Measurements from ENCODE around the gene ABHD11.
"Not testable (repeated sequence)": the region's sequence is repeated elsewhere in the genome, so short reads cannot be mapped to it uniquely, and the experiment has no call there.

The ABHD11 gene

GRCh38 chr7:73738612-73739386 is at the start of gene ABHD11:
Gene ABHD11 (minus strand): TSS chr7:73738802. CDS start chr7:73738770, 32 bp downstream.
- H3K27me3 ChIP-seq (ENCODE audit: control insufficient read depth in 1 of 2, insufficient read depth in 2 of 2, low read length in 2 of 2): no peaks in the 10 kb centered on the region
- peak within 1 kb of the TSS; percentile 96 for H3K27ac ChIP-seq (ENCODE audit: low read depth, low read length)
- peaks cover 47 to 48% of the 10 kb centered on the region in 2 donors for H3K4me1 ChIP-seq (ENCODE audit: control insufficient read depth in 1 of 2, insufficient read depth in 2 of 2, low read length in 2 of 2)
- H3K9ac ChIP-seq (ENCODE audit: low read depth in 1 of 2, low read length in 2 of 2): peak within 1 kb of the TSS; percentile 94 to 100
- no peaks in the 10 kb centered on the region for H3K9me3 ChIP-seq (ENCODE audit: control insufficient read depth in 1 of 2, low read length in 2 of 2)
- peaks cover 9 to 18% of the 10 kb centered on the region in 2 donors for H3K36me3 ChIP-seq (ENCODE audit: control insufficient read depth in 1 of 2, insufficient read depth in 2 of 2, low read length in 2 of 2)
- peak within 1 kb of the TSS; percentile 87 to 88 for H3K4me3 ChIP-seq (ENCODE audit: low read depth in 1 of 2, low read length in 2 of 2)

DNA sequence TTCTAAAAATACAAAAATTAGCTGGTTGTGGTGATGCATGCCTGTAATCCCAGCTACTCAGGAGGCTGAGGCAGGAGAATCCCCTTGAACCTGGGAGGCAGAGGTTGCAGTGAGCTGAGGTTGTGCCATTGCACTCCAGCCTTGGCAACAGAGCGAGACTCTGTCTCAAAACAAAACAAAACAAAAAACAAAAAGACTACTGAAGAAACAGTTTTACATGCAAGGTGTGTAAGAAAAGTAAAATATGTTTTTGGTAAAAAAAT is 49.1 kb upstream of the ABHD11 start:
- H3K4me3 ChIP-seq (ENCODE audit: low read depth in 1 of 2, low read length in 2 of 2); H3K27me3 ChIP-seq (ENCODE audit: control insufficient read depth in 1 of 2, insufficient read depth in 2 of 2, low read length in 2 of 2); H3K9me3 ChIP-seq (ENCODE audit: control insufficient read depth in 1 of 2, low read length in 2 of 2); H3K4me1 ChIP-seq (ENCODE audit: control insufficient read depth in 1 of 2, insufficient read depth in 2 of 2, low read length in 2 of 2); H3K36me3 ChIP-seq (ENCODE audit: control insufficient read depth in 1 of 2, insufficient read depth in 2 of 2, low read length in 2 of 2); H3K9ac ChIP-seq (ENCODE audit: low read depth in 1 of 2, low read length in 2 of 2); H3K27ac ChIP-seq (ENCODE audit: low read depth, low read length): not testable (repeated sequence)

DNA sequence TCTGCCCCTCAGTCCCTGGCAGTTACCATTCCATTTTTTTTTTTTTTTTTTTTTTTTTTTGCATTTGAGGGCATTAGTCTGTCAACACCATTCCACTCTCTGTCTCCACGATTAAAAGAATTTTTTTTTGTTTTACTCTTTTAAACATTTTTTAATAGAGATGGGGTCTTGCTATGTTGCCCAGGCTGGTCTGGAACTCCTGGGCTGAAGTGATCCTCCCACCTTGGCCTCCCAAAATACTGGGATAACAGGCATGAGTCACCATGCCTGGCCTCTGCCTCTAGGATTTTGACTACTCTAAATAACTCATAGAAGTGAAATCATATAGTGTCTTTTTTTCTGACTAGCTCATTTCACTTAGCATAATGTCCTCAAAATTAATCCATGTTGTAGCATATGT is 48.0 kb upstream of the ABHD11 start:
- Histone ChIP-seq H3K27me3 (ENCODE audit: control insufficient read depth in 1 of 2, insufficient read depth in 2 of 2, low read length in 2 of 2) (no peaks in the 10 kb centered on the region), H3K4me1 (ENCODE audit: control insufficient read depth in 1 of 2, insufficient read depth in 2 of 2, low read length in 2 of 2) (peaks cover 0 to 8% of the 10 kb centered on the region in 2 donors), H3K36me3 (ENCODE audit: control insufficient read depth in 1 of 2, insufficient read depth in 2 of 2, low read length in 2 of 2) (no peaks in the 10 kb centered on the region), H3K4me3 (ENCODE audit: low read depth in 1 of 2, low read length in 2 of 2) (no peak overlapping the region), H3K27ac (ENCODE audit: low read depth, low read length) (no peak overlapping the region), H3K9me3 (ENCODE audit: control insufficient read depth in 1 of 2, low read length in 2 of 2) (no peaks in the 10 kb centered on the region), H3K9ac (ENCODE audit: low read depth in 1 of 2, low read length in 2 of 2) (no peak overlapping the region)

GRCh38 chr7:73779517-73779916 is 40.9 kb upstream of the ABHD11 start:
- Histone ChIP-seq H3K27me3 (ENCODE audit: control insufficient read depth in 1 of 2, insufficient read depth in 2 of 2, low read length in 2 of 2) (no peaks in the 10 kb centered on the region), H3K9ac (ENCODE audit: low read depth in 1 of 2, low read length in 2 of 2) (no peak overlapping the region), H3K36me3 (ENCODE audit: control insufficient read depth in 1 of 2, insufficient read depth in 2 of 2, low read length in 2 of 2) (no peaks in the 10 kb centered on the region), H3K27ac (ENCODE audit: low read depth, low read length) (no peak overlapping the region), H3K4me1 (ENCODE audit: control insufficient read depth in 1 of 2, insufficient read depth in 2 of 2, low read length in 2 of 2) (peaks cover under 1 to 15% of the 10 kb centered on the region in 2 donors), H3K9me3 (ENCODE audit: control insufficient read depth in 1 of 2, low read length in 2 of 2) (no peaks in the 10 kb centered on the region), H3K4me3 (ENCODE audit: low read depth in 1 of 2, low read length in 2 of 2) (no peak overlapping the region)

GRCh38 chr7:73778801-73779389 is 40.3 kb upstream of the ABHD11 start:
- no peaks in the 10 kb centered on the region for H3K9me3 ChIP-seq (ENCODE audit: control insufficient read depth in 1 of 2, low read length in 2 of 2)
- no peaks in the 10 kb centered on the region for H3K36me3 ChIP-seq (ENCODE audit: control insufficient read depth in 1 of 2, insufficient read depth in 2 of 2, low read length in 2 of 2)
- H3K27me3 ChIP-seq (ENCODE audit: control insufficient read depth in 1 of 2, insufficient read depth in 2 of 2, low read length in 2 of 2): no peaks in the 10 kb centered on the region
- H3K4me3 ChIP-seq (ENCODE audit: low read depth in 1 of 2, low read length in 2 of 2): no peak overlapping the region
- H3K27ac ChIP-seq (ENCODE audit: low read depth, low read length): no peak overlapping the region
- H3K4me1 ChIP-seq (ENCODE audit: control insufficient read depth in 1 of 2, insufficient read depth in 2 of 2, low read length in 2 of 2): peaks cover 7 to 22% of the 10 kb centered on the region in 2 donors
- no peak overlapping the region for H3K9ac ChIP-seq (ENCODE audit: low read depth in 1 of 2, low read length in 2 of 2)

- H3K36me3 ChIP-seq (ENCODE audit: control insufficient read depth in 1 of 2, insufficient read depth in 2 of 2, low read length in 2 of 2): no peaks in the 10 kb centered on the region
- H3K9ac ChIP-seq (ENCODE audit: low read depth in 1 of 2, low read length in 2 of 2): no peak overlapping the region
- H3K4me3 ChIP-seq (ENCODE audit: low read depth in 1 of 2, low read length in 2 of 2): no peak overlapping the region
- H3K4me1 ChIP-seq (ENCODE audit: control insufficient read depth in 1 of 2, insufficient read depth in 2 of 2, low read length in 2 of 2): peaks cover 21 to 31% of the 10 kb centered on the region in 2 donors
- no peak overlapping the region for H3K27ac ChIP-seq (ENCODE audit: low read depth, low read length)
- no peaks in the 10 kb centered on the region for H3K9me3 ChIP-seq (ENCODE audit: control insufficient read depth in 1 of 2, low read length in 2 of 2)
- H3K27me3 ChIP-seq (ENCODE audit: control insufficient read depth in 1 of 2, insufficient read depth in 2 of 2, low read length in 2 of 2): peaks cover 1 to 4% of the 10 kb centered on the region in 2 donors
Measured at GRCh38 chr7:73774923-73775322, 36.3 kb upstream of the ABHD11 start.

GRCh38 chr7:73773700-73774517 is 35.3 kb upstream of the ABHD11 start:
- Histone ChIP-seq H3K9ac (ENCODE audit: low read depth in 1 of 2, low read length in 2 of 2) (peak overlapping the region; percentile 60 to 71), H3K27ac (ENCODE audit: low read depth, low read length) (peak overlapping the region; percentile 89), H3K4me1 (ENCODE audit: control insufficient read depth in 1 of 2, insufficient read depth in 2 of 2, low read length in 2 of 2) (peaks cover 21 to 28% of the 10 kb centered on the region in 2 donors), H3K36me3 (ENCODE audit: control insufficient read depth in 1 of 2, insufficient read depth in 2 of 2, low read length in 2 of 2) (peaks cover 0 to under 1% of the 10 kb centered on the region in 2 donors), H3K4me3 (ENCODE audit: low read depth in 1 of 2, low read length in 2 of 2) (peak overlapping the region; percentile 21 to 59), H3K9me3 (ENCODE audit: control insufficient read depth in 1 of 2, low read length in 2 of 2) (no peaks in the 10 kb centered on the region), H3K27me3 (ENCODE audit: control insufficient read depth in 1 of 2, insufficient read depth in 2 of 2, low read length in 2 of 2) (peaks cover 4% of the 10 kb centered on the region in 2 donors)

- peaks cover 4% of the 10 kb centered on the region in 2 donors for H3K27me3 ChIP-seq (ENCODE audit: control insufficient read depth in 1 of 2, insufficient read depth in 2 of 2, low read length in 2 of 2)
- H3K9ac ChIP-seq (ENCODE audit: low read depth in 1 of 2, low read length in 2 of 2): peak overlapping the region; percentile 58 to 98
- peak overlapping the region; percentile 96 for H3K27ac ChIP-seq (ENCODE audit: low read depth, low read length)
- H3K4me1 ChIP-seq (ENCODE audit: control insufficient read depth in 1 of 2, insufficient read depth in 2 of 2, low read length in 2 of 2): peaks cover 21 to 26% of the 10 kb centered on the region in 2 donors
- no peaks in the 10 kb centered on the region for H3K9me3 ChIP-seq (ENCODE audit: control insufficient read depth in 1 of 2, low read length in 2 of 2)
- peaks cover 0 to 7% of the 10 kb centered on the region in 2 donors for H3K36me3 ChIP-seq (ENCODE audit: control insufficient read depth in 1 of 2, insufficient read depth in 2 of 2, low read length in 2 of 2)
- H3K4me3 ChIP-seq (ENCODE audit: low read depth in 1 of 2, low read length in 2 of 2): peak overlapping the region; percentile 48 to 55
Measured at GRCh38 chr7:73770860-73771670, 32.5 kb upstream of the ABHD11 start.

DNA sequence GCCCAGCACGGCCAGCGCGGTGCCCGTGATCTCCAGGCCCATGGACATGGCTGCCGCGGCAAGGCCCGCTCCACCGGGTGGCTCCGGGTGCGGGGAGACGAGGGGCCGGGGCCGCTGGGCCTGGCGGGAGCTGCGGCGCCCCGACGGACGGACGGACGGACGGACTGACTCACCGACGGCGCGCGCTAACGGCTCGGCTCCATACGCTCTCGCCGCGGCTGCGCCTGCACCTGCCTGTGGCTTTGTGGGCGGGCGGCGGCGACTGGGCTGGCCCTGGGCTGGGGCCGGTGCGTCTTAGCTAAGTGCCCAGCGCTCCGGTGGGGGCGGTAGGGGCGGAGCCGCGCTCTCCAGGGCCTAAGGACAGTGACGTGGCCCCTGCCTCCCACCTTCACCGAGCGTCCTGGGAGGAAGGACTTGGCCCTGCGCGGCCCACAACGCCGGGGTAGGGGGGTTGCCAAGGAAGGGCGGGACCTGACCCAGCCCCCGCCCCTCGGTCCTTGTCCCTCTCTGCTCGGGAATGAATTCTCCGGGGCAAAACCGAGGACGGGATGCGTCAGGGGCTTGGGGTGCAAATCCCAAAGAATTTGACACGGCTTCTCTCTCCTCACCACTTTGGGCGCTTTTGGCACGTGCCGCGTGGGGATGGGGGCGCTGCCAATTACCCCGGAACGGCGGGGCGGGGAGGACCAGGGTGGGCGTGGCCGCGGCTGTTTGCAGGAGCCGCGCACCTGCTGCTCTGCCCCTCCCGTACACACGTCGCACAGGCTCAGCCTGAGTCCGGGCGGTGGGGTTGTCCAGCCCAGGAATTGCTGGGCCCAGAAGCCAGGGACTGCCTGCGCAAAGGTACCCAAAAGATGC is 31.6 kb upstream of the ABHD11 start, which contains the start of gene CLDN3:
Gene CLDN3 (minus strand): TSS at position 269 of the 858 bp plus-strand sequence. CDS start 221 bp downstream, at position 48.
- peaks cover 21 to 26% of the 10 kb centered on the region in 2 donors for H3K4me1 ChIP-seq (ENCODE audit: control insufficient read depth in 1 of 2, insufficient read depth in 2 of 2, low read length in 2 of 2)
- no peaks in the 10 kb centered on the region for H3K9me3 ChIP-seq (ENCODE audit: control insufficient read depth in 1 of 2, low read length in 2 of 2)
- H3K27ac ChIP-seq (ENCODE audit: low read depth, low read length): peak within 1 kb of the TSS; percentile 96
- H3K27me3 ChIP-seq (ENCODE audit: control insufficient read depth in 1 of 2, insufficient read depth in 2 of 2, low read length in 2 of 2): peaks cover 4% of the 10 kb centered on the region in 2 donors
- peaks cover 0 to 7% of the 10 kb centered on the region in 2 donors for H3K36me3 ChIP-seq (ENCODE audit: control insufficient read depth in 1 of 2, insufficient read depth in 2 of 2, low read length in 2 of 2)
- peak within 1 kb of the TSS; percentile 88 to 91 for H3K4me3 ChIP-seq (ENCODE audit: low read depth in 1 of 2, low read length in 2 of 2)
- peak within 1 kb of the TSS; percentile 95 to 98 for H3K9ac ChIP-seq (ENCODE audit: low read depth in 1 of 2, low read length in 2 of 2)

All from duodenal mucosa (tissue), 2 donors.